NCI-H2107 (cell line): ENCODE measurements around the gene GATA2.

ENCODE experiments used
- DNase-seq: peaks from one replicate; lab custom pipeline; 2025; lab: John Stamatoyannopoulos, UW

The GATA2 gene

DNA sequence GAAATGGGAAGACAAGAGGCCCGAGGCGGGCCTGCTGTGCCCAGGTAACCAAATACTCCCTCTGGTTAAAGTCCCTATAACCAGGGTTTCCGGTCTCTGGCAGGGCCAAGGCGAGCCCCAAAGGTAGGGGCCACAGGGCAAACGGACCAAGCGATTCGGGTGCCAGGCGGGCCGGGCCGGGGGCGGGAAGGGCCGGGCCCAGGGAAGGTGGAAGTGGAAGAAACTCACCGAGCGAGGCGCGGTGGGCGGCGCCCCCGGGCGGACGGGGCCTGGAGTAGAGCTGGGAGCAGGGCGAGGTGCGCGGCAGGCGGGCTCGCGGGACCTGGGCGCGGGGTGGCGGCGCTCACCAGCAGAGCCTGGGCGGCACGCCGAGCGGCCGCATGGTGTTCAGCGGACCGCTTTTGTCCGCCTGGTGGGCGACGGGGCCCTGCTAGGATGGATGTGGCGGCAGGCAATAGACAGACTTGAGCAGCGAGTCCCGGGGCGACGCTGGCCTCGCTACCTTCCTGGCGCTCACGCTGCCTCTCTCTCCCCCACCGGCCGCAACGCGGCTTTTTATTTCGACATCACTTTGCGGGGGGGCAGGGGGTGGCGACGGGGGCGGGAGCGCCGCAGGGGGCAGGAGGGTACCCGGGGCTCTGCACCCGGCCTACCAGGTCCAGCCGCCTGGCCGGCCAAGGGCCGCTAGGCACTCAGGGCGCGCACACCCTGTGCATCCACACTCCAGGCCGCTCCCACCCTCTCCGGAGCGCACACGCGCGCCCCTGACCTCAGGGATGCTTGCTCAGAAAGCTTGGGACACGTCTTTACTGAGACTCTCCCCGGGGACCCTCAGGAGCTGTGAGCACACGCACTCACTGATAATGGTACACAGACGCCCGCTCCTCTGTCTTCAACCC is at the start of gene GATA2:
GATA2 (minus strand) TSS at position 531 of the 899 bp plus-strand sequence. CDS start 6,170 bp downstream, outside the sequence.
- DNase-seq = no peak

DNA sequence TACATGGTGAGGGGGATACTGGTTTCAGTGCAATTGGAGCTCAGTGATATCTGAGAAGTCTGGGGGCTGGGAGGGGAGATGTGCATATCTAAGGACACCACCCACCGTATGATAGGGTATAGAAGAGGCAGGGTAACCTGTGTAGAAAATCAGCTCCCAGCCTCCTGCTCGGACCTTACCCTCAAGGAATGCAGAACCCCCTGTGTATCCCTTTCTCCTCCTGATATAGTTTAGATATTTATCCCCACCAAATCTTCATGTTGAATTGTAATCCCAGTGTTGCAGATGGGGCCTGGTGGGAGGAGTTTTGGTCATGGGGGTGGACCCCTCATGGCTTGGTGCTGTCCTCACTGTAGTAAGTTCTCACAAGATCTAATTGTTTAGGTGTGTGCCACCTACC is 48.2 kb upstream of the GATA2 start:
- no peak for DNase-seq

DNA sequence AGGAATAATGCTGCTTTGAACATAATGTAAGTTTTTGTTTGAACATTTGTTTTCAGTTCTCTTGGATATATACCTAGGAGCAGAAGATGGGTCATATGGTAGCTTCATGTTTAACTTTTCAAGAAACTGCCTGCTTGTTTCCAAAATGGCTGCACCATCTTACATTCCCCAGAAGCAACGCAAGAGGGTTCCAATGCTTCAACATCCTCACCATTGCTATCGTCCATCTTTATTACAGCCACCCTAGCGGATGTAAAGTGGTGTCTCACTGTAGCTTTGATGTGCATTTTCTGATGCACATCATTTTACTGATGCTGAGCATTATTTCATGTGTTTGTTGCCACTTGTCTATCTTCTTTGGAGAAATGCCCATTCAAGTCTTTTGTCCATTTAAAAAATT is 46.4 kb upstream of the GATA2 start:
- no peak for DNase-seq

- DNase-seq = no peak
Measured at GRCh38 chr3:128537091-128537703, 44.2 kb upstream of the GATA2 start.

GRCh38 chr3:128532012-128532983 is 39.3 kb upstream of the GATA2 start:
- no peak for DNase-seq

DNA sequence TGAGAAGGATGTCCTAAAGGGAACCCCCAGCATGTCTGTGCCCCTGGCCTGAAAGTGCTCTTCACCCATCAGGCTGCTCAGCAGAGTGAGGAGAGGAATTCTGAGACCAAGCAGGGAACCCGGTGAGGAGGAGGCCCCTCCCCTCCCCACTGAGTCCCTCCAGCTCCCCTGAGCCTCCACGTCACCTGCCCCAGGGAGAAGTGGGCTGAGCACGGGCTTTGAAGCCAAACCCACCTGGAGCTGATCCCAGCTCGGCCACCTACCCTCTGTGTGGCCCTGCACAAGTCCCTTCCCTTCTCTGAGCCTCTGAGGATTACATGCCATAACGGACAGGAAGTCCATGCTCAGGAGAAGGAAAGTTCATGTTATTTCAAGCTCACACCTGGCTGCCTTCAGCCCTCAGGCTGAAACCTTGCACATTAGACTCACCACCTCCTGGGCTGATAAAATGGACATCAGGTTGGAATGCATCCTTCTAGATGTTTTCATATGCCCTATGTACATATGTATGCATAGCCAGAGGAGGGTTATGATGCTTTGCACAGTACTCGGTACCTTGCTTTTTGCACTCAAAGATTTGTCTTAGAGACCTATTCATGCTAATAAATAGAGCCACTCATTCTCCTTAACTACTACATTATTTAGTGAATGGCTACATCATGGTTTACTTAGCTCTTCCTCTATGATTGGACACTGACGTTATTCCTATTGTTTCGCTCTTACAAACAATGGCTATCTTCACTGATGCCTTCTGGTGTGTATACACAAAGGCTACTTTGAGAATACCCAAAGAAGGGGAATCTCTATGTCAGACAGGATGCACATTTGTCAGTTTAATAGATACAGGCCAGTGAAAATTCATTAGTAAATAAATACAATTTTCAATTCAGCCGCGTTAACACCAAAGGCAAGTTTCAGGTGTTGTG is 31.6 kb upstream of the GATA2 start:
- DNase-seq = no peak

- DNase-seq = no peak
Measured at GRCh38 chr3:128523591-128523990, 30.6 kb upstream of the GATA2 start.

- DNase-seq = no peak
Measured at GRCh38 chr3:128521715-128522114, 28.7 kb upstream of the GATA2 start.

DNA sequence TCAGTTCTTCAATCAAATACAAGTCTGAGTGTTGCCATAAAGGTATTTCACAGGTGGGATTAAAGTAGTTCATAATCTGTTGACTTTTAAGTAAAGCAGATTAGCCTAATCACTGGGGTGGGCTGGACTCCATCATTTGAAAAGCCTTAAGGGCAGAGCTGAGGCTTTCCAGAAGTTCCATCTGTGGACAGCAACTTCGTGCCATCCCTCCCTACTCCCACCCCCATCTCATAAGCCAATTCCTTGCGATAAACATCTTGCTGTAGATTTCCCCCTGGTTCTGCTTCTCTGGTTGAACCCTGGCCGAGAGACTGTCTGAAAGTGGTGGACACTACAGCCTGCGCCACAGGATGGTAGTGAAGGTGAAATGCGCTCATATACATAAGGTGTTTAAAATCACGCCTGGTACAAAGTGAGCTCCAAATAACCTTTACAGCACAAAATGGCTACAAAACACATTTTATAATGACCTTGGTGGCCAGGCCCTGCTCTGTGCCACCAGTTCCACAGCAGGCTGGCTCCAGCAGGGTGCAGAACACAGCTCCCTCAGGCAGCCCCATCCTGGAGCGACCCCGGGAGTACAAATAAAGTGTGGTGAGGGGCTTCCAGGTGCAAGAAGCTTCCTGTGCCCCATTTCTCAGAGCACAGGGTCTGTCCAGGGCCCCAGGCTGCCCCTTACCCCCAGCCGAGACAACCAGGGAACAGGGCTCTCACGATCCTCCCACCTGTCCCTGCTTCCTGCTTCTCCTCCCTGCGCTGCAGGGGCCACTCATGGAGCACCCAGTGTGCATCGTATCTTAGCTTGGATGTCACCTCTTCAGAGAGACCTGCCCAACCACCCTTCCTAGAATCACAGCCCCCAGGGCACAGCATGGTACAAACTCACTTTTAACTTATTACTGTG is 25.8 kb upstream of the GATA2 start:
- no peak for DNase-seq

- DNase-seq = no peak
Measured at GRCh38 chr3:128517648-128518047, 24.6 kb upstream of the GATA2 start.

DNA sequence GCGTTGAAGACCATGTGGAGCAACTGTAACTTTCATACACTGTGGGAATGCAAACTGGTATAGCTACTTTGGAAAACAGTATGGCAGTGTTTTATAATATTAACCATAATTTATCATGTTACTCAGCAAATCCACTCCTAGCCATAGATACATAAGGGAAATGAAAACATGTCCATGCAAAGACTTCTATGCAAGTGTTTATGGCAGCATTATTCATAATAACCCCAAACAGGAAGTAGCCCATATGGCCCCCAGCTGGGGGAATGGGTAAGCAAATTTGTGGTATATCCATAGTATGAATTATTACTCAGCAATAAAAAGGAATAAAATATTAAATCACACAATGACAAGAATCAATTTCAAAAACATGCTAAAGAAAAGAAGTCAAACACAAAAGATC is 23.0 kb upstream of the GATA2 start:
- no peak for DNase-seq

GRCh38 chr3:128508852-128509251 is 15.9 kb upstream of the GATA2 start:
- DNase-seq = no peak

DNA sequence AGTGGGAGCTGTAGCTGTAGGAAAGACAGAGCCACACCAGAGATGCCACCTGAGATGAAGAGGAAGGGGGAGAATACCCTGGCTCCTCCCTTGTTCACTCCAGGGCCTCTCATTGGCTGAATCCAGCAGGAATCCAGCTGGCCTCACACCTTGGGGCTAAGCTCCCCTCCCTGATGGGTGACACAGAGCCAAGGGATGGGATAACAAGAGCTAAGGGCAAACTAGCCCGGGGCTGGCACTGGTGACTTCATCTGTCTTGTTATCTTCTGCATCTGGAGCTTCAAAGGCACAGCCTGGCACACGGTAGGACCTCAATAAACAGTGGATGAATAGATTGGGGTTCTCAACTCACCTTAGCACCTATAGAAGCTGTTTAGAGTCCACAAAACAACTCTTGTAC is 13.8 kb upstream of the GATA2 start:
- no peak for DNase-seq

DNA sequence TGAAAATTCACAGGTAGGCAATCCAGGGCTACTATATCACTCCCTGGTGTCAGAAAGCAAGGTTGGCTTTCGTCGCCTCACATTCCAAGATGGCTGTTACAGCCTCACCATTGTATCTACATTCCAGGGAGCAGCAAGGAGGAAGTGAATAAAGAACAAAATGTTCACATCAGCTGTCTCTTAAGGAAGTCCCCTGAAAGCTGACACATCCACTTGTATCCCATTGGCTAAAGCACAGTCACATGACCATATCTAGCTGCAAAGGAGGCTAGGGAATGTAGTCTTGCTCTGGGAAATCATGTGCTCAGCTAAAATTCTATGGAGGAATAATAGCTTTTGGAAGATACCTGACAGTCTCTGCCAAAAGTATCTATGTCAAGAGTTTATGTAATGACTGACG is 12.8 kb upstream of the GATA2 start:
- no peak for DNase-seq

DNA sequence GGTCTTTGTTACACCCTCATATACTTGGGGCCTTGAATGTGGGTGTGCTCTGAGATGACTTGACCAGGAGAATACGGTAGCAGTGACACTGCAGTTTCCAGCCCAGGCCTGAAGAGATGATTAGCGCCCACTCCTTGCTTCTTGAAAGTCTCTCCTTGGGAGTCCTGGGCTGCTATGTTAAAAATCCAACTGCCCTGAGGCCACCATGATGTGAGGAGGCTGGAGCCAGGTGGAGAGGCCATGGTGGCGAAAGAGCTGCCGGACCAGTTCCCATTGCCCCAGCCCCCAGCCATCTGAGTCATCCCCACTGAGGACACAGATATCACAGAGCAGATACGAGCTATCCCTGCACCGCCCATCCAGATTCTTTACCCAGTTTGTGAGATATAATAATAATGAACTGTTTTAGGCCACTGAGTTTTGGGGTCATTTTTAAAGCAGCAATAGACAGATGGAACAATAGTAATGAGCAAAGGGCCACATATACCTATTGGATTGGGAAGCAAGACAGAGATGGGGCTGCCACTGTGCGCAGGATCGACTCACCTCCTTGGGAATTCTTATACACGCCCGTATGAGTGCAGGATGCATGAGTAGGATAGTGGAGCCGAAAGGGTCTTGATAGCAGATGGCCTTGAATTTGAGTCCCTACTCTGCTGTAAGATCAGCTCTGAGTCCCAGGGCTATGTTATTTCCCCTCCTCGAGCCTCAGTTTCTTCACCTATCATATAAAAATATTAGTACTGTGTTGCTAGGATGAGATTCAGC is 12.1 kb upstream of the GATA2 start:
- DNase-seq = no peak

DNA sequence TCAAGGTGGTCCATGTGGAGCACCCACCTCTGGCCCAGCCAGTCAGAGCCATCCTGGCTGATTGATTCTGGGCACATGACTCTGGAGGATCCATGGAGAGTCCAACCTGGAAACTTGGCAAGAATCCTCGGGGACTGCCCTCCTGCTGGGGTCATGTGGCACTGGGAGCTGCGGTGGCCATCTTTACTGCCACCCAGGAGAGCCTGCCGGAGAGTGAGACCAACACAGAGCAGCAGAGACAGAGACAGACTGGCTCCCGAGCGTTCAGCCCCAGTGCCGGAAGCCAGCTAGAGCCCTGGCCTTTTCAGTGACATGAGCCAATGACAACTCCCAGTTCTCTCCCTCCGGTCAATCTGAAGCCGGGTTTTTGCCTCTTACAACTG is 11.5 kb upstream of the GATA2 start:
- no peak for DNase-seq

DNA sequence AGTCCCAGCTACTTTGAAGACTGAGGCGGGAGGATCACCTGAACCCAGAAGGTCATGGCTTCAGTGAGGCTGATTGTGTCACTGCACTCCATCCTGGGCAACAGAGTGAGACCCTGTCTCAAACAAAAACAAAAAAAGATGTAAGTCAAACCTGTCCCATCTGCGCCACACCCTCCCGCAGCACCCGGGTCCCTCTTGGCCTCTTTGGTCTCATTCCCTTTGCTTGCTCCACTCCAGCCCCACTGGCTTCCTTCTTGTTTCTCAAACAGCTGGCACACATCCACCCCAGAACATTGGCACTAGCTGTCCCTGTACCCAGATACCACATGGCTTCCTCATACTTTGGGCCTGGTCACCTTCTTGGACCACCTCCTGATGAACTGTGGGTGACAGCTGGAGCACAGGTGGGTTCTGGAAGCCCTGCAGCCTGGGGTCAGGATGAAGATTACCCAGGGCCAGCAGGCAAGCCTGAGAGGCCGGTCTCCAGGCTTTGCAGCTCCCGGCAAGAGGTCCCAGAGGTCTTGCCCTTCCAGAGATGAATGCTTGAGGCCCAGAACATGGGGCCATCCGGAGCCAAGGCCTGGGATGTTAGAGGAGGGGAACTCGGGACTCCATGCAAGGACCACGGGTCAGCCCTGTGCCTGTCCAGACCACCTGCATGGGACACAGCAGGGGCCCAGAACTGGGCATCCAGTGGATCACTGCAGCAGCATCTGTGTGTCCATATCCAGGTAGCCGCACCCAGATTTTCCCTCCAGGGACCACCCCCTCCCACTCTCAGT is 10.9 kb upstream of the GATA2 start:
- no peak for DNase-seq

- DNase-seq = no peak
Measured at GRCh38 chr3:128503164-128503651, 10.2 kb upstream of the GATA2 start.
